Raji (cell line): Measurements from ENCODE around the gene B4GALT5.

Experiments
- POLR2A ChIP-seq: IDR thresholded peaks from 2 replicates; pipeline ENCODE4 v1.6.1; 2011; ENCODE audit warnings: low read depth, low read length, control low read depth; ENCODE audit not compliant: insufficient read depth

Gene B4GALT5

DNA sequence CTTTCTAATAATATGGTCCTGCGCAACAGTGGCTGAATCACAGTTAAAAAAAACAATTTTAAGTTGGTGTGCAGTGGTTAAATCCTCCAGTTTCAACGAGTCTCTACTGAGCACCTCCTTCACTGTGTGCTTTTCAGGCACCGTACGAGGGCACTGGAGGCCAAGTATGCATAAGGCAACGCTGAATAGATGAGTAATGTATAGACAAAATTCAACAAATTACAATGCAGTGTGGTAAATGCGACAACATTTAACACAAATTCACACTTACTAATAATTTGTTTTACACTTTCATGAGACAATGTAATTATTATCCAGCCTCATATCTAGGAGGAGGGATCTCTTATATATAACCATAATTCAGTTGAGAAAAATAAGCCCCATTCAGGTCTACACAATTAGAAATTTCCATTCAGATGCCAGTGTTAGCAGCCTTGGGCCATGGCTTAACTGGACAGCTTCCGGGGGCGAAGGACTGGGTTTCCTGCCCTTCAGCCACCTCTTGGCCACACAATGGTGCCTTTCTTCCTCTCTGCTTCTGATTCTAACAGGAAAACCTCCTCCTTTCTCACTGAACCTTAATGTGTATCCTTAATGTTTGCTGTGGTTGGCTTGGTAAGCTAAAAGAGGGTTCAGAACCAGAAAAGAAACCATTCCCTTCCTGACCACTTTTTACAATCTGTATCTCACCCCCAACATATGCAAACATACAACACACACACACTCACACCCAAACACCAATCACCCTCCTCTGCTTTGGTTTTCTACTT lies 51.9 kb downstream of the B4GALT5 start:
- no peak for TF ChIP-seq POLR2A

DNA sequence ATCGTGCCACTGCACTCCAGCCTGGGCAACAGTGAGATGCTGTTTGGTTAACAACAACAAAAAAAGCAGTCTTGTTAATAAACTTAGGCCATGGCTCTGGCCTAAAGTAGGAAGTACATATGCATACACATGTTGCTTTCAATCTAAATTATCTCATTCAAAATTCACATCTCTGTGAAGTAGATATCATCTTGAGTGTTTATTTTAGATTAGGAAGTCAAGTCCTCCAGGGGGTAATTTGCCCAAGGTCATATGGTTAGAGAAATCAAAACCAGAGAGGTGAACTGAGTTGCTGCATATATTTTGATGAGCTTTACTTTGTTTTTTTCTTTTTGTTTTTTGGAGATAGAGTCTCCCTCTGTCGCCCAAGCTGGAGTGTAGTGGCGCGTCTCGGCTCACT lies 52.8 kb downstream of the B4GALT5 start:
- no peak for TF ChIP-seq POLR2A

DNA sequence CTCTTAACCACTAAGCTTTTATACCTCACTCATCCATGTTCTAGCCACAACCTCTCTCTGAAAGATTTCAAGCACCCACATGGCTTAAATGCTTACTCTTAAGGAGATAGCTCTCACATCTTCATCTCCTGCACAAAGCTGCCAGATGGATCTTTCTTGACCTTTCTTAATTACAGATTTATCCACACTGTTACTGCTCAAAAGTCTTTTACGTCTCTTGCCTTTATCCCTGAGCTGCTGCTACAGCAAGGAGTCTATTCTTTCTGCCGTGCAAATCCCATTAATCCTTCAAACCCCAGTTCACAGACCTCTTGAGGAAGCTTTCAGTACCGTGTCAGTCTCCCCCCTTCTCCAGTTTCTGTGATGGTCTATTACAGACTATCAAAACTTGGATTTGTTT lies 54.6 kb downstream of the B4GALT5 start:
- no peak for TF ChIP-seq POLR2A

DNA sequence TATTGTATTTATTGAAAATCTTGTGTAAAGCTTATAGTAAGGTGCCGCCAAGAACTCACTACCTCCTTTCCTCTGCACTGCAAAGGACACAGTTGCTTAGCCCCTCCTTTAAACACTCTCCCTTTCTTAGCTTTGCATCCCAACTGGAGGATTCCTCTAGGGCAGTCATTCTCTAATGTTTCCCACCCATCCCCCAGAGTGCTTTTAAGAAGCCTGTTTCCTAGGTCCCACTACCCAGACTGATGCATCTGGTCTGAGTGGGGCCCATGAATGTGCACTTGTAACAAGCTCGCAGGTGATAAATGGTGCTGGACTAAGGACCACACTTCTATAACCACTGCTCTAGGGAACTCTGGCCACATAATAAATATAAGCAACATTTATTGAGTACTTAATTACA lies 55.2 kb downstream of the B4GALT5 start:
- TF ChIP-seq POLR2A, result no peak

DNA sequence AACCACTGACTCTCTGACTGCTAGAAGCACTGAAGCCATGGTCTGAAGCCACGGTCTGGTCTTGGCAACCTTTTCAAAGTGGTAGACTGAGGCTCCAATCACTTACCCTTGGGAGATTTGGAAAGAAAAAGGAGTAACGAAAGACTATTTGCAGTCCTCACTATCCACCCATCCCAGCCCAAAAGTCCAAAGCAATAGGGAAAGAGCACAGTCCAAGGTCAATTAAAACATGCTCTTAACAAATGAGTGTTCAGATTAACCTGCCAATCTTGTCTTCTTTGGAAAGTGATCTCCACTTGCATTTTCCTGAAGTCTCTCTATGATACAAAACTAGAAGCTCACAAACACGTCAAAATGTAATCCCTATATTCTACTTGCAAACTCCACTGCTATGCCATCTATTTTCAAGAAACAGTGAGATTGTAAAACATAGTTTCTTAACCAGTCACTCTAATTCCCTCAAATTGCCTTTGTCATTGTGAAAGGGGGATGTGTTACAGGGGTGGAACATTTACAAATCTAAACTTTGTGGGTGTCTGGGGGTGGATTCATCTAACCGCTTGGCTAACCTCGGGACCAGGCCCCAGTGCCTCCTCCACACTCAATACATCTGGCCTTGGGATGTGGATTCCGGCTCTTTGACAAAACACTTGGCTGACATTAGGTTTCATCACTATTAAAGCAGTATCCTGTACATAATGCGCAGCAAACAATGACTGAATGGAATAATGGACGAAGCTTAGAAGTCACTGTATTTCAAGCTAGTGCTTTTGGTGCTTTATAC lies 56.4 kb downstream of the B4GALT5 start:
- TF ChIP-seq POLR2A, result no peak

DNA sequence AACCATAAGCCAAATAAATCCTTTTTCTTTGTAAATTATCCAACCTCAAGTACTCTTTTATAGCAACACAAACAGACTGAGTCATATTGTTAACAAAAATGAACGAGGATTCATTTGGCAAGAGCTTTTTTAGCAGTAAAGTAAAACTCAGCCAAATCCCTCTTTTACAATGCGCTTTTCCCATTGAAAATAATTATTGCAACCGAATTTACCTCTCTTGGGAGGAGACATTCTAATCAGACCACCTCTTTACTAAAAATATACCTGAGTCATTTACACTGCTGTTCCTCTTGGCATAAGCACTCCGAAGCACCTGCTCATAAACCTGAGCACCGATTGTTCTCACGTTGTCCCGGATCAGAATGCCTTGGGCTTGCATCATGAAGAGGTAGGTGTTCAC lies 57.4 kb downstream of the B4GALT5 start:
- no peak for TF ChIP-seq POLR2A

DNA sequence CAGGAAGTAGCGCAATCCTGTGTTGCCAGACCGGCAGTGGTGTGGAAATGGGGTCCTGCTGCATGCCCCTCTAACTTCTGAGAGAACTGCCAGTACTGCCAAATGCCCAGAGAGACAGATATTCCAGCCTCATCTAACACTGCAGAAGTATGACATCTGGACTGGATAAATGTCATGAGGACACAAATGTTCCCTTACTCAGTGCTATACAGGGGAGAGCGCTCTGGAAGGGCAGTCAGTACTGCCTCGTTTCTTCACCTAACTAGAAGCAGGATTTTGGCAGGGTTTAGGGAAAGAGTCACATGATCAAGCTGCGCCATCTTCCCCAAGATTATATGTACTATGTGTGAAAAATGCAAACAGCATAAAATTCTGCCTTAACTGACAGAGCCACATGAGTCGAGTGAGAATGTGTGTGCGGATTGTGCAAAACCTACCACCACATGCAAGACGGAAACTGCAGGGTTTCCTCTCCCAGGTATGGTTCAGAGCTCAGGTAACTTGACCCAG lies 59.7 kb downstream of the B4GALT5 start:
- no peak for TF ChIP-seq POLR2A

DNA sequence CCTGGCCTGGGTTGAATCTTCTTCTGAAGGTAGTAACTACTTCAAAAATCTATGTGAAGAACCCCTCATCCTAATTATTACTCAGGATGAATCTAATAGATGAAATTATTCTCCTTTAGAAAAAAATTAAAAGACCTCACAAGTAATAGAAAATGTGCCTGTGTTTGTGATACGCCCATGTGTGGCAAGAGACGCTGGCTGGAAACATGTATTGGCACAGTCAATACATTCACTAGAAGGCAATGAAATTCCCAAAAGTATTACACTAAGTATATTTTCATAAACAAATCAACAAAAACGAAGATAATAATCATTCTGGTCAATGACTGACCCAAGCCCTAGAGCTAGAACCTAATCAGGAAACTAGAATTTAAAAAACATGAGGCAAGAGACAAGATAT lies 64.0 kb downstream of the B4GALT5 start:
- TF ChIP-seq POLR2A, result no peak

DNA sequence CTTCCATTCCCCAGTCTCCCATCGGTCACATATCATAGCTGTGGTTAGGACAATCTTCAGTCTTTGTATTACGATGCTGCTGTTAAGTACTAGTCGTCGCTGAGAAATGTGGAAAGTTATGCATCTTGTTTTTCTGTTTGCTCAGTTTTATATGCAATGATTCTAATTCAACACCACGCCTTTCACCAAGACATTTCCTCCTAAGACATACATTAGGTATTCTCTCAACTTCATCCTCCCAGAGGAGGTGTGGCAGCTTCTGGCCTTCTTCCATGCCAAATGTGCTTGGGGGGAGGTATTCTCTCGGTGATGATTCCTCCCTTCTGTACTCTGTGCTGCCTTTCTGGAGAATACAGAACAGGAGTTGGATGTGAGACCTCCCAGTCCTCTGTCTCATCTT lies 66.1 kb downstream of the B4GALT5 start:
- TF ChIP-seq POLR2A, result no peak

DNA sequence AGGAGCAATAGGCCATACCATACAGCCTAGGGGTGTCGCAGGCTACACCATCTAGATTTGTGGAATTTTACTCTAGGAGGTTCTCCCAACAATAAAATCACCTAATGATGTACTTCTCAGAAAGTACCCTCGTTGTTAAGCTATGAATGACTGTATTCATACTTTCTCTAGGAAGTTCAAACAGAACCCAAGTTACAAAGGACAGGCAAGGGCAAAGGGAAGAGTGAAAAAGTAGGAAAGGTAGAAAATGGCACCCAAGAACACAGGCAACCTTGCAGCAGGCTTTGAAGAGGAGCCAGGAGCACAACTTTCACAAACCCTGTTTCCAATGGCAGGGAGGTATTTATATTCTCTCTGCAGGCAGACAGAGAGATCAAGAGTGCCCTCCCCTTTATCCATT lies 67.2 kb downstream of the B4GALT5 start:
- no peak for TF ChIP-seq POLR2A

DNA sequence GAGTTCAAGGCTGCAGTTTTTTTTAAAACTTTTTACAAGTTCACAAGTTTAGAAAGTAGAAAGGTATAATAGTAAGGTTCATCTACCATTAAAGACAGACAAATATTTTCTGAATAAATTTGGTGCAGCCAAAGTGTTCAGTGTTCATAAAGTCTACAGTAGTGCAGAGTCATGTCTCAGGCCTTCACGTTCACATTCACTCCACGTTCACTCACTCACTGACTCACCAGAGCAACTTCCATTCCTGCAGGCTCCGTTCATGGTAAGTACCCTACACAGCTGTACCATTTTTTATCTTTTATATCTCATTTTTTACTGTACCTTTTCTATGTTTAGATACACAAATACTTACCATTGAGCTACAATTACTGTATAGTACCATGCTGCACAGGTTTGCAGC lies 67.6 kb downstream of the B4GALT5 start:
- no peak for TF ChIP-seq POLR2A

DNA sequence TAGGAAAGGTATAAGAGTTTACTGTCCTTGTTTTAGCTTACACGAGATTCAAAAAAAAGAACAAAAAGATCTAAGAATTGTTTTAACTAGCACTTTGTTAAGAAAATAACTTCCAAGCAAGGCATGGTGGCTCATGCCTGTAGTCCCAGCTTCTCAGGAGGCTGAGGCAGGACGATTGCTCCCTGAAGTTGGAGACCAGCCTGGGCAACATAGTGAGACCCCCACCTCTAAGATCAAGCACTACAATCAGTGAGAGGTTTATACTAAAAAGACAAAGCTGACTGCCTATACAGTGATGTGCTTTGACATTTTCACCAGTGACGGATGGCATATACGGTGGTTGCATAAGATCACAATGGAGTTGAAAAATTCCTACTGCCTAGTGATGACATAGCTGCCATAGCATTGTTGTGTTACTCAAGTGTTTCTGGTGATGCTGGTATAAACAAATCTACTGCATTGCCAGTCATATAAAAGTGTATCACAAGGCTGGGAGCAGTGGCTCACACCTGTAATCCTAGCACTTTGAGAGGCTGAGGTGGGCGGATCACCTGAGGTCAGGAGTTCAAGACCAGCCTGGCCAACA lies 68.6 kb downstream of the B4GALT5 start:
- no peak for TF ChIP-seq POLR2A

DNA sequence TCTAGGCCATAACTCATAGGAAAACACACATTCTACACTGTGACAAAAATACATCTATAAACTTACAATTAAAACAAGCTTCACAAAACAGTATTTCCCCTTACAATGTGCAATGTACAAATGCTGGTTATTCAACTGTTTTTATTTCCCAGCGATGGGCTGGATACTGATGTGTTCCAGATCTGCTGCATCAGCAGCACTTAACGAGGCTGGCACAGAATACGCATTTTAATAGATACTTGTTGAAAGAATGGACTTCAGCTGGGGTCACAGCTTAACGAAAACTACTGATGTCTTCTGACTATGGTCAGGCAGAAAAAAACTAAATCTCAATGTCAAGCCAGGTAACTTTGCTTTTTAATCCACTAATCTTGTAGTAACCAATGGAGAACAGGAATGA lies 70.9 kb downstream of the B4GALT5 start:
- no peak for TF ChIP-seq POLR2A

DNA sequence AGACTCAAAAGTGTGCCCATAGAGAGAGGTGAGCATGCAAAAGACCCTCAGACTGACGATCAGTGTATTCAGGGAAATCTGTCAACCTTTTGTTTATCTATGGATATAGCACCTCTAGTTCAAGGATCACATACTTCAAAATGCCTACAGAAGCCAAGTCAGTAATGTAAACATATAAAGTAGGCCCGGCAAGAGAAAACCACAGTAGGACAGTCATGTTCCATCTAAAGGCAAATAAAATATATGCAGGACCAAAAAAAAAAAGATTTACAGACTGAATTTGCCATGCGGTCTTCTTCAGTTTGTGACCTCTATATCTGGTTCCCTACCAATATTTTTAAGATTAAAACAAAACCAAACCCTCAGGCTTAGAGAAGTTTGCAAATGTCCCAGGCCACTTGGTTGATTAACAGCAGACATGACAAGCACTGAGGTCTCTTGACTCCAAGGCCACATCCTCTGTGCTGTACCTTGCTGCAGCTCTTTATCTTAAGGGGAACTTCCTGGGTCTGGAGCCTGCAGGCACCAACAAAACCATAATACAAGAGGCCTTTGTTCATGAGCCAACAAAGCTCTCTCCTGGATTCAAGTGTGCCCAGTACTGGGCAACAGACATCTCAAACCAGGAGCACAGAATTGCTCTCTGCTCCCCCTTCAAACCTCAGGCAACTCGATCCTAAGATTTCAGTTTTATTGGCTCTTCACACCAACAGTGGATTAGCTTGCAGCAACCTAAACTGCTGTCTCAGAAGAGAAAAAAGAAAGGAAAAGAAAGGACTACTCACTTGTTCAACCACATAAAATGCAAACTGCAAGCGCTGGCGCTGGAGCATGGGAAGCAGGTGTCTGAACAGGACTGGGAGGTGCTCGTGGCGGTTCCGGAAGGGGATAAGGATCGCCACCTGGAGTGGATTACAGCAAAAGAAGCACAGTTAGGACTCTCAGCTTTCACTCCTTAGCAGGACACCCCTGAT lies 71.7 kb downstream of the B4GALT5 start:
- TF ChIP-seq POLR2A, result no peak
